PC-9 (cell line): ENCODE results near the gene SLC35A1. TPM values are rescaled to one million over a fixed set of nuclear protein-coding genes. Genes with fewer than 3 reads are reported as not detected.

Experiments used
- BruUV-seq: library from RNA; stranded (reverse); fragments of 400-500 nt; replicated peaks from 2 replicates; lab custom pipeline; 2021; lab: Mats Ljungman, UMichigan
- CTCF ChIA-PET: fragments of 300-600 bp; sonication (Branson Sonifier 250); formaldehyde crosslinking; loops from one replicate; lab custom pipeline; 2022; ENCODE audit warnings: antibody characterized with exemption; lab: Charles Lee
- POLR2A ChIA-PET: fragments of 300-600 bp; sonication (Branson Sonifier 250); formaldehyde crosslinking; loops from one replicate; lab custom pipeline; 2022; ENCODE audit warnings: antibody characterized with exemption; ENCODE audit not compliant: unreplicated experiment; lab: Charles Lee
- DNase-seq, 2 experiments: peaks; one replicate each; pipeline versions ENCODE4 v3.0.0 to v3.0.0-alpha.2; 2015 to 2022; ENCODE audit warnings: mixed read lengths in 1 of 2
- H2AFZ ChIP-seq: fragments of 200-600 bp; sonication (generic); 2 replicates; pipeline ENCODE4 v1.8.1; 2017; ENCODE audit warnings: antibody characterized with exemption
- H3F3A ChIP-seq: fragments of 200-600 bp; sonication (generic); 2 replicates; pipeline ENCODE4 v1.8.1; 2017; ENCODE audit warnings: antibody characterized with exemption, mild to moderate bottlenecking, low read depth; ENCODE audit not compliant: insufficient read depth
- H3K27ac ChIP-seq: fragments of 200-600 bp; sonication (generic); 2 replicates; pipeline ENCODE4 v1.6.1; 2016; ENCODE audit warnings: mixed run types
- H3K27me3 ChIP-seq: fragments of 200-600 bp; sonication (generic); 2 replicates; pipeline ENCODE4 v1.6.1; 2016; ENCODE audit warnings: low read depth, mixed run types; ENCODE audit not compliant: insufficient read depth
- H3K36me3 ChIP-seq: fragments of 200-600 bp; sonication (generic); 2 replicates; pipeline ENCODE4 v1.6.1; 2016; ENCODE audit warnings: low read depth, mixed run types
- H3K4me1 ChIP-seq: fragments of 200-600 bp; sonication (generic); replicated peaks from 2 replicates; pipeline ENCODE4 v1.6.1; 2016; ENCODE audit warnings: mixed run types; ENCODE audit not compliant: insufficient read depth
- H3K4me2 ChIP-seq: fragments of 200-600 bp; sonication (generic); 2 replicates; pipeline ENCODE4 v1.6.1; 2017; ENCODE audit warnings: mixed run types
- H3K4me3 ChIP-seq: fragments of 200-600 bp; sonication (generic); 2 replicates; pipeline ENCODE4 v1.6.1; 2016; ENCODE audit warnings: mixed run types
- H3K79me2 ChIP-seq: fragments of 200-600 bp; sonication (generic); 2 replicates; pipeline ENCODE4 v1.6.1; 2017; ENCODE audit warnings: low read depth, mixed run types
- H3K9me2 ChIP-seq: fragments of 200-600 bp; sonication (generic); 2 replicates; pipeline ENCODE4 v1.8.1; 2017; ENCODE audit warnings: mild to moderate bottlenecking; ENCODE audit not compliant: insufficient read depth
- H3K9me3 ChIP-seq: fragments of 200-600 bp; sonication (generic); 2 replicates; pipeline ENCODE4 v1.8.1; 2016; ENCODE audit warnings: low read depth; ENCODE audit not compliant: insufficient read depth
- H4K20me1 ChIP-seq: fragments of 200-600 bp; sonication (generic); 2 replicates; pipeline ENCODE4 v1.8.1; 2017; ENCODE audit not compliant: insufficient read depth
- EZH2 ChIP-seq: fragments of 200-600 bp; sonication (generic); IDR thresholded peaks from 2 replicates; pipeline ENCODE4 v1.8.0; 2017; ENCODE audit warnings: antibody characterized with exemption, low read depth
- intact Hi-C: fragments of 100-400 bp; cut with micrococcal nuclease; formaldehyde crosslinking; loops from one replicate; pipeline ENCODE4 v1.10.0; 2022; ENCODE audit not compliant: unreplicated experiment
- total RNA-seq: library from RNA; stranded (reverse); gene quantifications from 2 replicates; pipeline ENCODE4 v1.2.3, GENCODE V29; 2021
- TF ChIP-seq, protein P1 (sequence below): fragments of 200-600 bp; sonication (generic); conservative IDR thresholded peaks from 2 replicates; pipeline ENCODE4 v1.6.1; 2017; ENCODE audit warnings: mixed run types, antibody characterized with exemption, mild to moderate bottlenecking, moderate library complexity

SLC35A1 gene
- total RNA-seq, 1 experiment from 2014 or later: 9.3 TPM

DNA sequence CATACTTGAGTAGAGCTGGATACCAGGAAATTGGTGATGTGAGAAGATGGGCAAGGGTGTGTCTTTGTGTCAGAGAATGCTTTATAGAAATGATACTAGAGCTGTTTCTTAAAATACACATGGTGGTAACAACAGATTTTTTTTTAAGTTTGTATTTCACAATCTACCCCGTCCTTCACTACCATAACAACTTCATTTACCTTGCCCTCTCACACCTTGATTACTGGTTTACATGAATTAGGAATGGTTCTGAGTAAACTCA is 71.6 kb downstream of the SLC35A1 start:
- Histone ChIP-seq H3K4me2 (no peak overlapping the region), H4K20me1 (no peaks in the 10 kb centered on the region), H3K4me3 (no peak overlapping the region), H3K36me3 (peaks cover 4% of the 10 kb centered on the region), H3K9me3 (no peaks in the 10 kb centered on the region), H3K4me1 (no peaks in the 10 kb centered on the region), H3K79me2 (no peaks in the 10 kb centered on the region), H3F3A (no peaks in the 10 kb centered on the region), H3K9me2 (no peaks in the 10 kb centered on the region), H3K27ac (no peak overlapping the region), H3K27me3 (no peaks in the 10 kb centered on the region), H2AFZ (no peak overlapping the region)
- TF ChIP-seq, protein P1, sequence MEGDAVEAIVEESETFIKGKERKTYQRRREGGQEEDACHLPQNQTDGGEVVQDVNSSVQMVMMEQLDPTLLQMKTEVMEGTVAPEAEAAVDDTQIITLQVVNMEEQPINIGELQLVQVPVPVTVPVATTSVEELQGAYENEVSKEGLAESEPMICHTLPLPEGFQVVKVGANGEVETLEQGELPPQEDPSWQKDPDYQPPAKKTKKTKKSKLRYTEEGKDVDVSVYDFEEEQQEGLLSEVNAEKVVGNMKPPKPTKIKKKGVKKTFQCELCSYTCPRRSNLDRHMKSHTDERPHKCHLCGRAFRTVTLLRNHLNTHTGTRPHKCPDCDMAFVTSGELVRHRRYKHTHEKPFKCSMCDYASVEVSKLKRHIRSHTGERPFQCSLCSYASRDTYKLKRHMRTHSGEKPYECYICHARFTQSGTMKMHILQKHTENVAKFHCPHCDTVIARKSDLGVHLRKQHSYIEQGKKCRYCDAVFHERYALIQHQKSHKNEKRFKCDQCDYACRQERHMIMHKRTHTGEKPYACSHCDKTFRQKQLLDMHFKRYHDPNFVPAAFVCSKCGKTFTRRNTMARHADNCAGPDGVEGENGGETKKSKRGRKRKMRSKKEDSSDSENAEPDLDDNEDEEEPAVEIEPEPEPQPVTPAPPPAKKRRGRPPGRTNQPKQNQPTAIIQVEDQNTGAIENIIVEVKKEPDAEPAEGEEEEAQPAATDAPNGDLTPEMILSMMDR: no peak
- TF ChIP-seq EZH2: no peak
- CTCF ChIA-PET: no interaction called here
- no TSS peak for BruUV-seq
- intact Hi-C loops: no loop called here
- POLR2A ChIA-PET: no interaction called here
- DNase-seq: no peak

DNA sequence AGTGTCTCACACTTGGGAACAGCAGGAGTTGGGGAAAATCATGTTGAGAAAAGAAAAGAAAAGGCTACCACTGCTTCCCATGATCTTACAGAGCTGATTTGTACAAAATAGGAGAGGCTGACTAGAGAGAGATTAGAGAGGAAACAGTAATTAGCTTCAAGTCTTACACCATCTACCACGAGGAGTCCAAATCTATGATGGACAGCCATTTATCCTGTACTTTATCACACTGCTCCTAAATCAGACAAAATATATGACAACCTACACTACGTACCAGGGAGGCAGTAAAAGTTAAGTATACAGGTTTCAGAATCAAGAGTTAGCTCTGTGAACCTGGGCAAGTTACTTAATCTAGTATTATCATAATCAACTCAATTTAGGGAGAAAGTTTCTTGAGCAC is 79.0 kb downstream of the SLC35A1 start:
- no peak overlapping the region for H2AFZ ChIP-seq
- BruUV-seq: no TSS peak
- H3K27ac ChIP-seq: no peak overlapping the region
- POLR2A ChIA-PET: interaction anchor here (0.6 kb wide), 1 partner anchor 9 kb away, joined by 5 read pairs; no protein-coding TSS in a partner anchor
- H3K79me2 ChIP-seq: no peaks in the 10 kb centered on the region
- no peak for TF ChIP-seq EZH2
- TF ChIP-seq, protein P1: no peak
- H3K9me2 ChIP-seq: no peaks in the 10 kb centered on the region
- H3K4me2 ChIP-seq: no peak overlapping the region
- H3K4me1 ChIP-seq: no peaks in the 10 kb centered on the region
- CTCF ChIA-PET: no interaction called here
- no peak for DNase-seq
- H3K9me3 ChIP-seq: no peaks in the 10 kb centered on the region
- H3F3A ChIP-seq: no peaks in the 10 kb centered on the region
- H3K4me3 ChIP-seq: no peak overlapping the region
- H3K27me3 ChIP-seq: no peaks in the 10 kb centered on the region
- intact Hi-C loops: no loop called here
- peaks cover 4% of the 10 kb centered on the region for H3K36me3 ChIP-seq
- no peaks in the 10 kb centered on the region for H4K20me1 ChIP-seq

DNA sequence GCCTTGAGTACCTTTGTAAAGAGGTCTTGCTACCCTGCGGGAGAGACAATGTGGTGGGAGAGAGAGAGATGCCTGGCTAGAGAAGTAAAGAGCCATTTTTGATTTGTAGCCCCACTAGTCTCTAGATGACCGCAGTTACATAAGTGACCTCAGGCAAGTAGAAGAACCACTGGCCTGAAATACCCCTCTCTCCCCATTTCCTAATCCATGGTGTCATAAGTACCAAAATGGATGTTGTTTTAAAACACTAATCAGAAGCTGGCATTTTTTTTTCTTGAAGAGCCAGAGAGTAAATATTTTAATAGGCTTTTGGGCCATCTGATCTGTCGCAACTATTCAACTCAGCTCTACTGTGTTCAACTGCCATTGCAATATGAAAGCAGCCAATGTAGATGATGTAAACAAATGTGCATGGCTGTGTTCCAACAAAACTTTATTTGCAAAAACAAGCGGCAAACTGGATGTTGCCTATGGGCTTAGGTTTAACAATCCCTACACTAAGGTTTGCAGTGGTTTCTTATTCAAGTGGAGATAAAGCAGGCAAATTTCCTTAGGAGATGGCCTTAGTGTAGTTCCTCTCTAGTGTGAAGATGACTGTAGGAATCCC is 80.5 kb downstream of the SLC35A1 start:
- no peaks in the 10 kb centered on the region for H4K20me1 ChIP-seq
- no TSS peak for BruUV-seq
- no peaks in the 10 kb centered on the region for H3K9me2 ChIP-seq
- H3K9me3 ChIP-seq: no peaks in the 10 kb centered on the region
- POLR2A ChIA-PET: interaction anchor here (0.6 kb wide), 1 partner anchor 42 kb away, joined by 3 read pairs; no protein-coding TSS in a partner anchor
- peaks cover 4% of the 10 kb centered on the region for H3K36me3 ChIP-seq
- H2AFZ ChIP-seq: no peak overlapping the region
- intact Hi-C loops: no loop called here
- no peak for DNase-seq
- H3K4me1 ChIP-seq: no peaks in the 10 kb centered on the region
- H3K4me2 ChIP-seq: no peak overlapping the region
- no peaks in the 10 kb centered on the region for H3F3A ChIP-seq
- H3K27me3 ChIP-seq: no peaks in the 10 kb centered on the region
- TF ChIP-seq, protein P1: no peak
- no peak for TF ChIP-seq EZH2
- H3K79me2 ChIP-seq: no peaks in the 10 kb centered on the region
- CTCF ChIA-PET: no interaction called here
- H3K27ac ChIP-seq: no peak overlapping the region
- no peak overlapping the region for H3K4me3 ChIP-seq
